NOMO-1 treated with DMSO at 0.1 percent for 48 hours (cell line): Measurements from ENCODE around the gene CDK19.
"Not testable (repeated sequence)": the region's sequence is repeated elsewhere in the genome, so short reads cannot be mapped to it uniquely, and the experiment has no call there.

Experiments
- DNase-seq: peaks from one replicate; lab custom pipeline; 2025; ENCODE audit not compliant: unreplicated experiment; lab: John Stamatoyannopoulos, UW

Gene CDK19

GRCh38 chr6:110815411-110816409 lies at the start of gene CDK19:
Gene CDK19 (minus strand): TSS chr6:110815469. CDS start chr6:110815136, 333 bp downstream.
- peak; percentile 99 for DNase-seq

GRCh38 chr6:110864824-110865223 lies 49.6 kb upstream of the CDK19 start:
- DNase-seq = no peak

DNA sequence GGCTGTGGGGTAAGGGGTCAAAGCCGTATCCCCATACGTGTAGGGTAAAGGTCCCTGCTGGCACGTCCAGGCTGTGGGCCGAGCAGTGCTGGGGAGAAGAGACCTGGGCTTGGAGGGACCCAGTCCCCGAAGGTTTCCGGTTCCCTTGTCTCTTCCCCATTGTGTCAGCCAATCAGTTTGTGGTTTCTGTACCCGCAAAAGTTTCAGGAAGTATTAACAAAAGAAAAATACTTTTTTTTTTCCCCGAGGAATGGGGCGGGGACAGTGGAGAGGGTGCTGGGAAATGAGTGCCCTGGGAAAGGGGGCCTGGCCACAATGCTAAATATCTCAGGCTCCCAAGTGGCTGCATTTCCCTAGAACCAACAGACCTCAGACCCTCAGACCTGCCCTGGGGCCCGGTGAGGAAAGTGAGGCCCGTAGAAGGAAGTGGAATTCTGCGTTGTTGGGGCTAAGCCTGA lies 44.1 kb upstream of the CDK19 start:
- peak; percentile 77 for DNase-seq

- DNase-seq = no peak
These were observed 43.4 kb upstream of the CDK19 start for GRCh38 chr6:110858562-110859214.

DNA sequence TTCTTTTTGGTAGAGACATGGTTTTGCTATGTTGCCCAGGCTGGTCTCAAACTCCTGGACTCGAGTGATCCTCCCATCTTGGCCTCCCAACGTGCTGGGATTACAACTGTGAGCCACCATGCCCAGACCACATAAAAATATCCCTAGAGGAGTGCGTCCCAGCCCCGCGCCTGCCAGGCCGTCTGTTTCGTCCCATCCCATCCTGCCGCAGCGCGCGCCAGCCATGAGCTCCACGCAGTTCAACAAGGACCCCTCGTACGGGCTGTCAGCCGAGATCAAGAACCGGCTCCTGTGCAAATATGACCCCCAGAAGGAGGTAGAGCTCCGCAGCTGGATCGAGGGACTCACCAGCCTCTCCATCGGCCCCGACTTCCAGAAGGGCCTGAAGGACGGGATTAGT lies 42.7 kb upstream of the CDK19 start:
- DNase-seq = no peak

DNA sequence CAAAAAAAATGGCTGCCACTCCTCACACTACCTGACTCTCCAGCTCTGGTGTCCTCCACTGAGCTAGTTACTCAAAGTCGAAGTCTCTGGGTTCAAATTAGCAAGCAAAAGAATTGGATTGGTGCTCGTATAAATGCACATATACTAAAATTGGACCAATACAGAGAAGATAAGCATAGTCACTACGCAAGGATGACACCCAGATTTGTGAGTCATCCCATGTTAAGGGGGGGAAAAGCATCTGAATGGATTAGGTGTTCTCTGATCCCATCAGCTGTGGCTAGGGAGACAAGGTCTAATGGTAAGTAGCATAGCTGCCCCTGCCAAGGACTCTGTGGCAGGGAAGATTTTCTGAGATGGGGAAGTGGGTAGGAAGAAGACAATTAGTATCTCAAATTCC lies 41.0 kb upstream of the CDK19 start:
- DNase-seq = no peak

GRCh38 chr6:110853754-110854477 lies 38.6 kb upstream of the CDK19 start:
- peak; percentile 25 for DNase-seq

- DNase-seq = peak; percentile 55
These were observed 37.5 kb upstream of the CDK19 start for GRCh38 chr6:110852773-110853172.

GRCh38 chr6:110849781-110850180 lies 34.5 kb upstream of the CDK19 start:
- no peak for DNase-seq

- DNase-seq = peak; percentile 32
These were observed 26.0 kb upstream of the CDK19 start for GRCh38 chr6:110841266-110841665.

GRCh38 chr6:110835751-110836150 lies 20.5 kb upstream of the CDK19 start:
- DNase-seq = not testable (repeated sequence)

DNA sequence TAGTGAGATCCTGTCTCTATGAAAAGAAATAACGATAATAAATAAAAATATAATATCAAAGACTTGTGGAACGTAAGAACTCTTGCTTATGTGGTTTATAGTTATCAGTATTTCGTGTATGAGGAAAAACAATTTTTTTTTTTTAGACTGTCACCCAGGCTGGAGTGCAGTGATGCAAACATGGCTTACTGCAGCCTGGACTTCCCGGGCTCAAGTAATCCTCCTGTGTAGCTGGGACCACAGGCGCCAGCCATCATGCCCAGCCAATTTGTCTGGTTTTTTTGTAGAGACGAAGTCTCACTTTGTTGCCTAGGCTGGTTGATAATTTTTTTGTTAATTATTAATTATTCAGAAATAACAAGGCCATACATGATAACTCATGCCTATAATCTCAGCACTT lies 18.6 kb upstream of the CDK19 start:
- DNase-seq = no peak

DNA sequence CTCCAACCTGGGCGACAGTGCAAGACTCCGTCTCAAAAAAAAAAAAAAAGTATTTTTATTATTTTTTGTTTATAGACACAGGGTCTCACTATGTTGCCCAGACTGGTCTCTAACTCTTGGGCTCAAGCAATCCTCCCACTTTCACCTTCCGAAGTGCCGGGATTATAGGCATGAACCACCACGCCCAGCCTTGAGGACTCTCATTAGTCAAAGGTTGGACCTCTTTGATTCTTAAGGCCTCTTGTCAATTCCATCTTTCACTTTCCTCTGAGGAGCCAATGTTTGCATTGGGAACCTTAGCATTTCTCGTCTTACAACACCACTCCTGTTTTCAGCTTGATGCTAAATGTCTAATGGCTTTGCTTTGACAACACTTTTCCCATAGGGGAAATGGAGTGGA lies 16.1 kb upstream of the CDK19 start:
- DNase-seq = no peak

DNA sequence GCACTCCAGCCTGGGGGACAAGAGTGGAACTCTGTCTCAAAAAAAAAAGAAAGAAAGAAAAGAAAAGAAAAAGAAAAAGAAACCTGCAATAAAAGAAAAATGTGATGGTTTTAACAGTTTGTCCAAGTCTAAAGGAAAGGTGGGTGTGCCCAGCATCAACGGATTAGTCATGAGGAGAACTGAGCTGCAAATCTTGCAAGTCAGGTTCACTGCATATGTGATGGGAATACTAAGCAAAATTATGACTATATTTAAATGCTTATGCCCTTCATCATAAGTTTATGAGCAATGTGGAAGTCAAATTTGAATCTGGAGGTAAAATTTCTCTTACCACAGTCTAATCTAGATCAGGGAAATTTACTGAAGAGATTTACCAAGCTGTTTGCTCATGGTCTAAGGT lies 13.1 kb upstream of the CDK19 start:
- no peak for DNase-seq

- peak; percentile 68 for DNase-seq
These were observed 11.2 kb upstream of the CDK19 start for GRCh38 chr6:110826236-110827129.

GRCh38 chr6:110823146-110823545 lies 7.9 kb upstream of the CDK19 start:
- peak; percentile 7 for DNase-seq

- no peak for DNase-seq
These were observed 7.0 kb upstream of the CDK19 start for GRCh38 chr6:110822249-110822648.

DNA sequence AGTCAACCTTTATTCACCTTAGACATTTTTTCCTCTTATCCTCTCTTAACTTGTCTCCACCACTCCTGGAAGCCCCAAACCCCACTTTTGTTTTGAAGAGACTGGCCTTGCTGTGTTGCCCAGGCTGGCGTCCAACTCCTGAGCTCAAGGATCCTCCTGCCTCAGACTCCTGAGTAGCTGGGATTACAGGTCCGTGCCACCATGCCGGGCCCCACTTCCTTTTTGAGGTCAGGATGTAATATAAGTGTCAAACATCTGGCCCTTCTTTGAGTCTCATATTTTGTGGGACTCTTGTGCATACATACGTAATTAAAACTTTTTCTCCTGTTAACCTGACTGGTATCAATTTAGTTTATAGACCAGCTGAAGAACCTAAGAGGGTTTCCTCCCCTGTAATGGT lies 1.4 kb upstream of the CDK19 start:
- peak; percentile 20 for DNase-seq

GRCh38 chr6:110815015-110815410 lies 256 bp downstream of the CDK19 start:
- no peak for DNase-seq
